PC-9 (cell line): ENCODE measurements around the gene RCOR1. TPM values are rescaled to one million over a fixed set of nuclear protein-coding genes. Genes with fewer than 3 reads are reported as not detected.
A peak's percentile ranks its signal among the peaks of the same experiment; 100 is the strongest.

Experiments
- BruUV-seq: library from RNA; stranded (reverse); fragments of 400-500 nt; replicated peaks from 2 replicates; lab custom pipeline; 2021; lab: Mats Ljungman, UMichigan
- CTCF ChIA-PET: fragments of 300-600 bp; sonication (Branson Sonifier 250); formaldehyde crosslinking; loops from one replicate; lab custom pipeline; 2022; ENCODE audit warnings: antibody characterized with exemption; lab: Charles Lee
- POLR2A ChIA-PET: fragments of 300-600 bp; sonication (Branson Sonifier 250); formaldehyde crosslinking; loops from one replicate; lab custom pipeline; 2022; ENCODE audit warnings: antibody characterized with exemption; ENCODE audit not compliant: unreplicated experiment; lab: Charles Lee
- DNase-seq, 2 experiments: peaks; one replicate each; pipeline versions ENCODE4 v3.0.0 to v3.0.0-alpha.2; 2015 to 2022; ENCODE audit warnings: mixed read lengths in 1 of 2
- H2AFZ ChIP-seq: fragments of 200-600 bp; sonication (generic); 2 replicates; pipeline ENCODE4 v1.8.1; 2017; ENCODE audit warnings: antibody characterized with exemption
- H3F3A ChIP-seq: fragments of 200-600 bp; sonication (generic); 2 replicates; pipeline ENCODE4 v1.8.1; 2017; ENCODE audit warnings: antibody characterized with exemption, mild to moderate bottlenecking, low read depth; ENCODE audit not compliant: insufficient read depth
- H3K27ac ChIP-seq: fragments of 200-600 bp; sonication (generic); 2 replicates; pipeline ENCODE4 v1.6.1; 2016; ENCODE audit warnings: mixed run types
- H3K27me3 ChIP-seq: fragments of 200-600 bp; sonication (generic); 2 replicates; pipeline ENCODE4 v1.6.1; 2016; ENCODE audit warnings: low read depth, mixed run types; ENCODE audit not compliant: insufficient read depth
- H3K36me3 ChIP-seq: fragments of 200-600 bp; sonication (generic); 2 replicates; pipeline ENCODE4 v1.6.1; 2016; ENCODE audit warnings: low read depth, mixed run types
- H3K4me1 ChIP-seq: fragments of 200-600 bp; sonication (generic); replicated peaks from 2 replicates; pipeline ENCODE4 v1.6.1; 2016; ENCODE audit warnings: mixed run types; ENCODE audit not compliant: insufficient read depth
- H3K4me2 ChIP-seq: fragments of 200-600 bp; sonication (generic); 2 replicates; pipeline ENCODE4 v1.6.1; 2017; ENCODE audit warnings: mixed run types
- H3K4me3 ChIP-seq: fragments of 200-600 bp; sonication (generic); 2 replicates; pipeline ENCODE4 v1.6.1; 2016; ENCODE audit warnings: mixed run types
- H3K79me2 ChIP-seq: fragments of 200-600 bp; sonication (generic); 2 replicates; pipeline ENCODE4 v1.6.1; 2017; ENCODE audit warnings: low read depth, mixed run types
- H3K9me2 ChIP-seq: fragments of 200-600 bp; sonication (generic); 2 replicates; pipeline ENCODE4 v1.8.1; 2017; ENCODE audit warnings: mild to moderate bottlenecking; ENCODE audit not compliant: insufficient read depth
- H3K9me3 ChIP-seq: fragments of 200-600 bp; sonication (generic); 2 replicates; pipeline ENCODE4 v1.8.1; 2016; ENCODE audit warnings: low read depth; ENCODE audit not compliant: insufficient read depth
- H4K20me1 ChIP-seq: fragments of 200-600 bp; sonication (generic); 2 replicates; pipeline ENCODE4 v1.8.1; 2017; ENCODE audit not compliant: insufficient read depth
- EZH2 ChIP-seq: fragments of 200-600 bp; sonication (generic); IDR thresholded peaks from 2 replicates; pipeline ENCODE4 v1.8.0; 2017; ENCODE audit warnings: antibody characterized with exemption, low read depth
- intact Hi-C: fragments of 100-400 bp; cut with micrococcal nuclease; formaldehyde crosslinking; loops from one replicate; pipeline ENCODE4 v1.10.0; 2022; ENCODE audit not compliant: unreplicated experiment
- total RNA-seq: library from RNA; stranded (reverse); gene quantifications from 2 replicates; pipeline ENCODE4 v1.2.3, GENCODE V29; 2021
- TF ChIP-seq, protein P1 (sequence below): fragments of 200-600 bp; sonication (generic); conservative IDR thresholded peaks from 2 replicates; pipeline ENCODE4 v1.6.1; 2017; ENCODE audit warnings: mixed run types, antibody characterized with exemption, mild to moderate bottlenecking, moderate library complexity

RCOR1 gene
- total RNA-seq, 1 experiment from 2014 or later = 67.2 TPM

DNA sequence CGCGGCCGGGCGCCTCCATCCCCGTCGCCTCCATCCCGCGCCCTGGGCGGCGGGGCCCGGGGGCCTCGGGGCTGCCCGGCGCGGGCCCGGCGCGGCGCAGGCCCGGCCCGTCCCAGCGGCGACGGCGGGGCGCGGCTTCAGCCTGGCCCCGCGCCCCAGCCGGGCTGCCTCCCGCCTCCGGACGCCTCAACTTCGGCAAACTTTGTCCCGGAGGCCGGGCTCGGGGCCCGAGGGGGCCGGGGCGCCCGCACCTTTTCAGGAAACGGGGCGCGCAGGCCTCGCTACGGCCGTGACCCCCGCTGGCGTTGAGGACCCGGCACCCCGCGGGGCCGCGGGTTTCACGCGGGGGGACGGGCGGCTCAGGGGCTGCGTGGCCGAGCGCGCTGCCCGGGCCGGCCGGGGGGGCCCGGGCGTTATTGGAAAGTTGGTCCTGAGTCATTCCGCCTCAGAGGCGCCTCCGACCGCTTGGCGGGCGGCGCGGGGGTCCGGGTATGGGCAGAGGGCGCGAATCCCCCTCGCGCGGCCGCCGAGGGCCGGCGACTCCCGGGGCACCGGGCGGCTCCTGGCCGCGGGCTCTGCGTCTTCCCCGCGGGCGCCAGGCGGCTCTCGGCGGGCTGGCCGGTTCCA lies 185.4 kb downstream of the RCOR1 start:
- Histone ChIP-seq H3K27me3 (no peaks in the 10 kb centered on the region), H3K9me2 (no peaks in the 10 kb centered on the region), H3K4me3 (peak overlapping the region; percentile 79), H4K20me1 (peaks cover 17% of the 10 kb centered on the region), H3F3A (peaks cover 29% of the 10 kb centered on the region), H3K9me3 (no peaks in the 10 kb centered on the region), H3K79me2 (peaks cover 46% of the 10 kb centered on the region), H3K36me3 (no peaks in the 10 kb centered on the region), H3K27ac (no peak overlapping the region), H2AFZ (peak overlapping the region; percentile 82), H3K4me2 (peak overlapping the region; percentile 82), H3K4me1 (peaks cover 21% of the 10 kb centered on the region)
- ChIA-PET POLR2A (no interaction called here), CTCF (no interaction called here)
- intact Hi-C loops = loop anchor here (10.0 kb wide), 1 partner anchor 297 kb away; no protein-coding TSS in a partner anchor
- DNase-seq = peak in 1 of 2 experiments; percentile 46
- BruUV-seq = no TSS peak
- TF ChIP-seq, protein P1, sequence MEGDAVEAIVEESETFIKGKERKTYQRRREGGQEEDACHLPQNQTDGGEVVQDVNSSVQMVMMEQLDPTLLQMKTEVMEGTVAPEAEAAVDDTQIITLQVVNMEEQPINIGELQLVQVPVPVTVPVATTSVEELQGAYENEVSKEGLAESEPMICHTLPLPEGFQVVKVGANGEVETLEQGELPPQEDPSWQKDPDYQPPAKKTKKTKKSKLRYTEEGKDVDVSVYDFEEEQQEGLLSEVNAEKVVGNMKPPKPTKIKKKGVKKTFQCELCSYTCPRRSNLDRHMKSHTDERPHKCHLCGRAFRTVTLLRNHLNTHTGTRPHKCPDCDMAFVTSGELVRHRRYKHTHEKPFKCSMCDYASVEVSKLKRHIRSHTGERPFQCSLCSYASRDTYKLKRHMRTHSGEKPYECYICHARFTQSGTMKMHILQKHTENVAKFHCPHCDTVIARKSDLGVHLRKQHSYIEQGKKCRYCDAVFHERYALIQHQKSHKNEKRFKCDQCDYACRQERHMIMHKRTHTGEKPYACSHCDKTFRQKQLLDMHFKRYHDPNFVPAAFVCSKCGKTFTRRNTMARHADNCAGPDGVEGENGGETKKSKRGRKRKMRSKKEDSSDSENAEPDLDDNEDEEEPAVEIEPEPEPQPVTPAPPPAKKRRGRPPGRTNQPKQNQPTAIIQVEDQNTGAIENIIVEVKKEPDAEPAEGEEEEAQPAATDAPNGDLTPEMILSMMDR = no peak
- no peak for TF ChIP-seq EZH2

DNA sequence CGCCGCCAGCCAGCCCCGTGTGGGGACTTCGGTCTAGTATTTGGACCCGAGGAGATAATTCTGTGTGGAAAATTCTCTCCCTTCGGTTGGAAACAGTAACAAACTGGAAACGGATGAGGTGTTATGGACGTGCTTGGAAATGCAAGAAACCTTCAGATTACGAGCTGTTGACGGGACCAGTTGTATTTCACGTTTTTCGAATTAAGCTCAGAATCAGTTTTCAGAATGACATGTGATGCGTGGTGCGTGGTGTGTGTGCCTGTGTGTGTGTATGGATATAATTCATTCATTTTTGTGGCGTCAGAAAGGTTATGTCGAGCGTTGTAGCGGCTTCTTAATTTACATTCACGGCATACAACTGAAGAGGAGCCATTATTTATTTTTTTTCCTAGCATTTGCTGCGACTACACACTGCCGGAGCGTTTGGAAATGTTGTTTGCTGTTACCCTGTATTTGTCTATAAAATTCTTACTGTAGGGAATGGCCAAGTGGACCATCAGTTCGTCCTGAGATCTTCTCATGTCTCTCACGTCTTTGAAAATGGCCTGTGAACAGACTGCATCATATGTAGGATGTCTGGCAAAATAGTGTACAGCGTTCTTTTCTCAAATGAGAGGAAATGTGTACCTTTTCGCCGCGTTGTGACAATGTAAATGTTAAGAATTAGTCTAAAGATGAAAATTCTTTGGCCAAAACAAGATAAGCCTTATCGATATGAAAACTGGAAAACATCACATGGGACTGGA lies 186.1 kb downstream of the RCOR1 start:
- Histone ChIP-seq H3K4me3 (peak overlapping the region; percentile 79), H3K27ac (no peak overlapping the region), H3F3A (peaks cover 24% of the 10 kb centered on the region), H4K20me1 (peaks cover 24% of the 10 kb centered on the region), H3K4me2 (peak overlapping the region; percentile 82), H3K36me3 (no peaks in the 10 kb centered on the region), H3K4me1 (peaks cover 21% of the 10 kb centered on the region), H3K9me3 (no peaks in the 10 kb centered on the region), H2AFZ (peak overlapping the region; percentile 82), H3K27me3 (no peaks in the 10 kb centered on the region), H3K79me2 (peaks cover 53% of the 10 kb centered on the region), H3K9me2 (no peaks in the 10 kb centered on the region)
- ChIA-PET POLR2A (interaction anchor here (0.6 kb wide), 1 partner anchor 943 kb away, joined by 4 read pairs; no protein-coding TSS in a partner anchor), CTCF (interaction anchor here (0.6 to 0.7 kb wide), 2 partner anchors 24 to 771 kb away, joined by 3 to 4 read pairs; no protein-coding TSS in a partner anchor)
- BruUV-seq = TSS peak; percentile 66
- DNase-seq = no peak
- intact Hi-C loops = loop anchor here (10.0 kb wide), 1 partner anchor 296 kb away; no protein-coding TSS in a partner anchor
- no peak for TF ChIP-seq EZH2

DNA sequence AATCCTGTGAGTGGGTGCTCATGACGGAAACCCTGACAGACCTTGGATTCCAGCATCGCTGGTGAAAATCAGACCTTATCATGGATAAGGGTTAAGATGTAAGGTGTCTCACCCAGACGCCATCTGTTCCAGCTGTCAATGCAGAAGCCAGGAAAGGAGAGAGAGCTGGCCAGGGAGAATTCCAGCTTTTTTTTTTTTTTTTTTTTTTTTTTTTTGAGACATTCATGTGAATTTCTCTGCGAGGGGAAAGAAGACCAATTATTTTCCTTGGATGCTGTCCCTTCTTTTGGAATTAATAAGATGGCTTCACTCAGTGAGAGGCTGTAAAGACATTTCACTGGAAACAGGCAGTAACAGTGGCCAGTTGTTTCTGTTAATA lies 186.6 kb downstream of the RCOR1 start:
- Histone ChIP-seq H3K9me3 (no peaks in the 10 kb centered on the region), H3K9me2 (no peaks in the 10 kb centered on the region), H3K27me3 (no peaks in the 10 kb centered on the region), H3K27ac (no peak overlapping the region), H3K4me2 (peak overlapping the region; percentile 82), H2AFZ (no peak overlapping the region), H3K4me1 (peaks cover 21% of the 10 kb centered on the region), H3K36me3 (no peaks in the 10 kb centered on the region), H3K4me3 (peak overlapping the region; percentile 79), H4K20me1 (peaks cover 28% of the 10 kb centered on the region), H3K79me2 (peaks cover 59% of the 10 kb centered on the region), H3F3A (peaks cover 23% of the 10 kb centered on the region)
- CTCF ChIA-PET = interaction anchor here (0.6 to 0.7 kb wide), 2 partner anchors 24 to 770 kb away, joined by 3 to 4 read pairs; no protein-coding TSS in a partner anchor
- no peak for DNase-seq
- POLR2A ChIA-PET = interaction anchor here (0.6 kb wide), 1 partner anchor 14 kb away, joined by 8 read pairs; no protein-coding TSS in a partner anchor
- intact Hi-C loops = loop anchor here (10.0 kb wide), 1 partner anchor 296 kb away; no protein-coding TSS in a partner anchor
- BruUV-seq = no TSS peak
- TF ChIP-seq, protein P1 = no peak
